Loucy (cell line): ENCODE results near the gene ENPP3.
A peak's percentile ranks its signal among the peaks of the same experiment; 100 is the strongest.
"Not testable (repeated sequence)": the region's sequence is repeated elsewhere in the genome, so short reads cannot be mapped to it uniquely, and the experiment has no call there.

Experiments used
- H2AFZ ChIP-seq: fragments of 200-600 bp; sonication (generic); 2 replicates; pipeline ENCODE4 v1.6.0; 2016; ENCODE audit warnings: antibody characterized with exemption, mild to moderate bottlenecking, low read length, moderate library complexity
- H3F3A ChIP-seq: fragments of 200-600 bp; 2 replicates; pipeline ENCODE4 v1.6.0; 2016; ENCODE audit warnings: antibody characterized with exemption, low read depth, mild to moderate bottlenecking
- H3K27me3 ChIP-seq: fragments of 200-600 bp; sonication (generic); 2 replicates; pipeline ENCODE4 v1.6.1; 2014; ENCODE audit warnings: low read length, mild to moderate bottlenecking; ENCODE audit not compliant: insufficient read depth, poor library complexity, severe bottlenecking
- H3K36me3 ChIP-seq: fragments of 200-600 bp; sonication (generic); 2 replicates; pipeline ENCODE4 v1.6.1; 2016; ENCODE audit warnings: low read length; ENCODE audit not compliant: insufficient read depth
- H3K4me1 ChIP-seq: fragments of 200-600 bp; sonication (generic); 2 replicates; pipeline ENCODE4 v1.5.1; 2014; ENCODE audit warnings: low read length, mild to moderate bottlenecking; ENCODE audit not compliant: insufficient read depth, poor library complexity, severe bottlenecking
- H3K4me2 ChIP-seq: fragments of 200-600 bp; sonication (generic); 2 replicates; pipeline ENCODE4 v1.6.0; 2014; ENCODE audit warnings: antibody characterized with exemption, low read length, low read depth, mild to moderate bottlenecking; ENCODE audit not compliant: poor library complexity, severe bottlenecking
- H3K4me3 ChIP-seq: fragments of 200-600 bp; sonication (generic); 2 replicates; pipeline ENCODE4 v1.5.1; 2014; ENCODE audit warnings: low read length, mild to moderate bottlenecking, mixed read lengths; ENCODE audit not compliant: poor library complexity, severe bottlenecking
- H3K79me2 ChIP-seq: fragments of 200-600 bp; sonication (generic); 2 replicates; pipeline ENCODE4 v1.6.1; 2014; ENCODE audit warnings: low read length; ENCODE audit not compliant: insufficient read depth
- H3K9ac ChIP-seq: fragments of 200-600 bp; sonication (generic); 2 replicates; pipeline ENCODE4 v1.6.0; 2014; ENCODE audit warnings: mild to moderate bottlenecking, low read depth, low read length, moderate library complexity; ENCODE audit not compliant: poor library complexity, severe bottlenecking
- H3K9me2 ChIP-seq: fragments of 200-600 bp; sonication (generic); replicated peaks from 2 replicates; pipeline ENCODE4 v1.6.1; 2016; ENCODE audit warnings: low read depth, low read length, mixed read lengths
- H3K9me3 ChIP-seq: fragments of 200-600 bp; sonication (generic); 2 replicates; pipeline ENCODE4 v1.6.1; 2014; ENCODE audit warnings: mild to moderate bottlenecking, antibody characterized with exemption, low read length, low read depth; ENCODE audit not compliant: insufficient read depth
- H4K20me1 ChIP-seq: fragments of 200-600 bp; sonication (generic); 2 replicates; pipeline ENCODE4 v1.6.0; 2014; ENCODE audit warnings: antibody characterized with exemption, low read length, mild to moderate bottlenecking; ENCODE audit not compliant: insufficient read depth, poor library complexity, severe bottlenecking
- EZH2phosphoT487 ChIP-seq: fragments of 200-600 bp; IDR thresholded peaks from 2 replicates; pipeline ENCODE4 v1.6.1; 2018; ENCODE audit warnings: antibody characterized with exemption, mild to moderate bottlenecking, moderate library complexity, borderline replicate concordance
- TF ChIP-seq, protein P1 (sequence below): fragments of 200-600 bp; sonication (generic); conservative IDR thresholded peaks from 2 replicates; pipeline ENCODE4 v1.5.1; 2014; ENCODE audit warnings: mild to moderate bottlenecking, antibody characterized with exemption, low read length

ENPP3 gene

DNA sequence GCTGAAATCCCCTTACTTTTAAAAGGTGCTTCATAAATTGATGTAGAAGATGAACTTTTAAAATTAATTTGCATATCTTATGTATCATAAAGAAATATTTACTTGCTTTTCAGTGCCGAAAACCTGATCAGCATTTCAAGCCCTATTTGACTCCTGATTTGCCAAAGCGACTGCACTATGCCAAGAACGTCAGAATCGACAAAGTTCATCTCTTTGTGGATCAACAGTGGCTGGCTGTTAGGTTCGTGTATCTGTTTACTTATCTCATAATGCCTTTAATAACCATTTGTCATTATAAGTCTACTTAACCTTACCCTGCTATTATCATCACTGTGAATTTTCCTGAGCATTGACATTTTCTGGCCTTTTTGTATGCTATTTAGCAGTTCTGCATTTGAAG, 56.3 kb downstream of the ENPP3 start:
- no peak overlapping the region for H3K4me2 ChIP-seq
- TF ChIP-seq EZH2phosphoT487 = no peak
- TF ChIP-seq, protein P1, sequence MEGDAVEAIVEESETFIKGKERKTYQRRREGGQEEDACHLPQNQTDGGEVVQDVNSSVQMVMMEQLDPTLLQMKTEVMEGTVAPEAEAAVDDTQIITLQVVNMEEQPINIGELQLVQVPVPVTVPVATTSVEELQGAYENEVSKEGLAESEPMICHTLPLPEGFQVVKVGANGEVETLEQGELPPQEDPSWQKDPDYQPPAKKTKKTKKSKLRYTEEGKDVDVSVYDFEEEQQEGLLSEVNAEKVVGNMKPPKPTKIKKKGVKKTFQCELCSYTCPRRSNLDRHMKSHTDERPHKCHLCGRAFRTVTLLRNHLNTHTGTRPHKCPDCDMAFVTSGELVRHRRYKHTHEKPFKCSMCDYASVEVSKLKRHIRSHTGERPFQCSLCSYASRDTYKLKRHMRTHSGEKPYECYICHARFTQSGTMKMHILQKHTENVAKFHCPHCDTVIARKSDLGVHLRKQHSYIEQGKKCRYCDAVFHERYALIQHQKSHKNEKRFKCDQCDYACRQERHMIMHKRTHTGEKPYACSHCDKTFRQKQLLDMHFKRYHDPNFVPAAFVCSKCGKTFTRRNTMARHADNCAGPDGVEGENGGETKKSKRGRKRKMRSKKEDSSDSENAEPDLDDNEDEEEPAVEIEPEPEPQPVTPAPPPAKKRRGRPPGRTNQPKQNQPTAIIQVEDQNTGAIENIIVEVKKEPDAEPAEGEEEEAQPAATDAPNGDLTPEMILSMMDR = no peak
- no peaks in the 10 kb centered on the region for H3K36me3 ChIP-seq

DNA sequence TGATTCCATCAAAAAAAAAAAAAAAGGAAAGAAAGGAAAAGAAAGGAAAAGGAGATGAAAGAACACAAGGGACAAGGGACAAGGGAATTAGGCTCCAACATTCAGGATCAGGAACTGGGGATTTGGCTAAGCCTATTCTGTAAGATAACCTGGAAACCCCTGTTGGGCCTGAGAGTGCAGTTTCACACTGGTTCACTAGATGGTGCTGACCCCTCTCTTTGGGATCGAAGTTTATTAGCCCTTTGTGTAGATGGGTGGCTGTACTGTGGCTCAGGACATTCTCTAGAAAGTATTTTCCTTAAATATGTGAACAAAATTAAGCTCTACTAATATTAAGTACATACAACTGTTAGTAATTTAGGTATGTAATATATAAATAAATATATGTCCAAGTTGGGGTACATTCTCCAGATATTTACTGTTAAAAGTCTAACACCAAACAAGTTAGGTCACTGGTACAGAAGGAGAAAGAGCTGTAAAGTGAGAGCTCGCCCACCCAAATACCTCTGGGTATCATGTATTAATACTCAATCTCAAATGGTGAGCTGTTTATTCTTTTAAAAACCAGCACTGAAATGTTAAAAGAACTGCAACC, 57.8 kb downstream of the ENPP3 start:
- TF ChIP-seq EZH2phosphoT487 = no peak
- TF ChIP-seq, protein P1 = peak; percentile 69
- no peaks in the 10 kb centered on the region for H3F3A ChIP-seq
- H3K9me2 ChIP-seq = no peaks in the 10 kb centered on the region
- H3K36me3 ChIP-seq = no peaks in the 10 kb centered on the region
- H3K27me3 ChIP-seq = peaks cover 6% of the 10 kb centered on the region
- no peak overlapping the region for H2AFZ ChIP-seq
- H3K4me1 ChIP-seq = no peaks in the 10 kb centered on the region
- H3K4me3 ChIP-seq = no peak overlapping the region
- no peaks in the 10 kb centered on the region for H3K9me3 ChIP-seq
- no peaks in the 10 kb centered on the region for H3K79me2 ChIP-seq
- no peak overlapping the region for H3K4me2 ChIP-seq
- H4K20me1 ChIP-seq = no peaks in the 10 kb centered on the region
- H3K9ac ChIP-seq = no peak overlapping the region

More for the DNA sequence above, 56.3 kb downstream of the ENPP3 start:
- Histone ChIP-seq H4K20me1 (no peaks in the 10 kb centered on the region), H3K4me1 (no peaks in the 10 kb centered on the region), H3K9me3 (no peaks in the 10 kb centered on the region), H3K4me3 (no peak overlapping the region), H3K9me2 (no peaks in the 10 kb centered on the region), H3K9ac (no peak overlapping the region), H2AFZ (no peak overlapping the region), H3K27me3 (peaks cover 6% of the 10 kb centered on the region), H3K79me2 (no peaks in the 10 kb centered on the region), H3F3A (no peaks in the 10 kb centered on the region; the same call in 1 of the 2 replicates)

DNA sequence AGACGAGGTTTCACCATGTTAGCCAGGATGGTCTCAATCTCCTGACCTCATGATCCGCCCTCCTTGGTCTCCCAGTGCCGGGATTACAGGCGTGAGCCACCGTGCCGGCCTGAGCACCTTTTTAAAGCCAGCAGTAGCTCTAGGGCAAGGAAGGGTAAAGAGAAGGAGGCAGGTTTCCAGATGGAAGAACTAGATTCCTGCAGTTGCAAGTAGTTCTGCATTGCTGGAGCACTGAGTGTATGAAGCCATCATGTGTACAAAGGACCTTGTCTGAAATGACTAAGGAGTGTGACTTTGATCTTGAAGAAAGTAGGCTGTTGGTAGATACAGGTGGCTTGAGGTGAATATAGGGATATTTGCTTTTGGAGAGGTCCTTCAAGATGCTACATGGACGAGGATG, 59.9 kb downstream of the ENPP3 start:
- Histone ChIP-seq H4K20me1 (no peaks in the 10 kb centered on the region), H3F3A (no peaks in the 10 kb centered on the region), H3K79me2 (no peaks in the 10 kb centered on the region), H3K27me3 (peaks cover 6% of the 10 kb centered on the region), H2AFZ (no peak overlapping the region), H3K4me1 (no peaks in the 10 kb centered on the region), H3K9me2 (no peaks in the 10 kb centered on the region), H3K9me3 (no peaks in the 10 kb centered on the region), H3K4me3 (no peak overlapping the region), H3K9ac (no peak overlapping the region), H3K36me3 (no peaks in the 10 kb centered on the region), H3K4me2 (no peak overlapping the region)
- TF ChIP-seq, protein P1 = no peak
- TF ChIP-seq EZH2phosphoT487 = no peak

DNA sequence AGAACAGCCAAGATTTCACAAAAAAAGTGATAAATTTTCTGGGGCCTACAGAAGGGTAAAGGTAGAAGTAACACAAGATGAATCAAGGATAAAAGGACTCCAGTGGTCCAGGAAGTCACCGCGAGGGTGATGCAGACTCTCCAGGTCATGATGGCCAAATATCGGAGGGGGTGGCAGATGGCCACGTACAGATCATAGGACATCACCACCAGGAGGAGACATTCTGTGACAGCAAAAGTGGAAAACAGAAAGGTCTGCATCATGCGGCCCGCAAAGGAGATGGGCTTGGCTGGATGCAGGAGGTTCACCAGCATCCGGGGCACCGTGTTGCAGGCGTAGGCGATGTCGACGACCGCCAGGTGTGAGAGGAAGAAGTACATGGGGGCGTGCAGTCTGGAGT, 63.7 kb downstream of the ENPP3 start:
- H3K4me1 ChIP-seq, H4K20me1 ChIP-seq: not testable (repeated sequence)

DNA sequence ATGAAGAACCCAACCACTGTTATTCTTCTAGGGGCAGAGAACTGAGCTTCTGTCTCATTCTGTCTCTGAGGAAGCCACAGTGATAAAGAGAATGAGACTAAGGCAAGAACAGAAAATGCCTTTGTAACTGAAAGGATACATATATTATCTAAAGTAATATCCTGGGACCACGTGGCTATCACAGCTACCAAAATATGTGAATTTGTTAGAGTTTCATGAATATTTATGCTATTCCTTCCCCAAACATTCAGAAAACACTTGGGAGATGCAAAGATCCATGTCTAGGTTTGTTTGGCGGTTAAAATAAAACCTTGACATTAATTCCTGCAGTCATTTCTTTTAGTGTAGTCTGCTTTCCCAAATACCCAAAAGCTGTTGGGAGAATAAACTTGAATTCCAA, 66.8 kb downstream of the ENPP3 start:
- not testable (repeated sequence) for H3K9me3 ChIP-seq, H3K79me2 ChIP-seq, H3K36me3 ChIP-seq, H3K4me2 ChIP-seq, H2AFZ ChIP-seq, H3F3A ChIP-seq, H3K9ac ChIP-seq, H3K9me2 ChIP-seq, H3K4me1 ChIP-seq, H4K20me1 ChIP-seq, H3K27me3 ChIP-seq, H3K4me3 ChIP-seq

More for the DNA sequence above, 63.7 kb downstream of the ENPP3 start:
- H3K36me3 ChIP-seq, H3K27me3 ChIP-seq, H3K9me3 ChIP-seq, H3K79me2 ChIP-seq, H3K4me2 ChIP-seq, H3F3A ChIP-seq, H2AFZ ChIP-seq, H3K9me2 ChIP-seq, H3K4me3 ChIP-seq, H3K9ac ChIP-seq: not testable (repeated sequence)
